GM12892 (cell line): ENCODE measurements around the gene DAB2IP.

Source experiments
- POLR2A ChIP-seq: IDR thresholded peaks from 2 replicates; pipeline ENCODE4 v1.6.1; 2011; ENCODE audit warnings: low read depth, low read length, control low read depth
- TAF1 ChIP-seq: IDR thresholded peaks from 2 replicates; pipeline ENCODE4 v1.6.1; 2011; ENCODE audit warnings: low read depth, mild to moderate bottlenecking, control low read depth, low read length, borderline replicate concordance

GRCh38 chr9:121670431-121670830 is 19.0 kb downstream of the DAB2IP start:
- TF ChIP-seq POLR2A (no peak), TAF1 (no peak)
